OCI-LY7 (cell line): Measurements from ENCODE around the gene EIF4B. TPM values are rescaled to one million over a fixed set of nuclear protein-coding genes. Genes with fewer than 3 reads are reported as not detected.
A peak's percentile ranks its signal among the peaks of the same experiment; 100 is the strongest.

ENCODE experiments used
- BruUV-seq: library from RNA; stranded (reverse); fragments of 400-500 nt; replicated peaks from 2 replicates; lab custom pipeline; 2021; lab: Mats Ljungman, UMichigan
- CTCF ChIA-PET: fragments of 300-600 bp; sonication (Branson Sonifier 250); formaldehyde crosslinking; loops from one replicate; lab custom pipeline; 2022; ENCODE audit warnings: antibody characterized with exemption; ENCODE audit not compliant: unreplicated experiment; lab: Charles Lee
- POLR2A ChIA-PET: fragments of 300-600 bp; sonication (Branson Sonifier 250); formaldehyde crosslinking; loops from one replicate; lab custom pipeline; 2022; ENCODE audit warnings: antibody characterized with exemption; lab: Charles Lee
- DNase-seq: peaks from one replicate; pipeline ENCODE4 v3.0.0-alpha.2; 2015; ENCODE audit warnings: low spot score
- H2AFZ ChIP-seq: fragments of 200-600 bp; sonication (generic), shearing (Covaris generic); 2 replicates; pipeline ENCODE4 v1.6.1; 2014; ENCODE audit warnings: mild to moderate bottlenecking, antibody characterized with exemption, low read length, moderate library complexity
- H3K27ac ChIP-seq: fragments of 200-600 bp; sonication (generic); 2 replicates; pipeline ENCODE4 v1.5.1; 2014; ENCODE audit warnings: mixed run types, low read depth, mild to moderate bottlenecking, moderate library complexity, low read length, inconsistent platforms; ENCODE audit not compliant: poor library complexity, severe bottlenecking
- H3K36me3 ChIP-seq: fragments of 200-600 bp; sonication (generic); 2 replicates; pipeline ENCODE4 v1.6.1; 2014; ENCODE audit warnings: mild to moderate bottlenecking, antibody characterized with exemption, low read length, moderate library complexity, mixed read lengths; ENCODE audit not compliant: insufficient read depth
- H3K4me1 ChIP-seq: fragments of 200-600 bp; sonication (generic); 2 replicates; pipeline ENCODE4 v1.5.1; 2014; ENCODE audit warnings: mild to moderate bottlenecking, low read length; ENCODE audit not compliant: insufficient read depth, poor library complexity, severe bottlenecking
- H3K4me2 ChIP-seq: fragments of 200-600 bp; sonication (generic); 2 replicates; pipeline ENCODE4 v1.6.1; 2014; ENCODE audit warnings: mild to moderate bottlenecking, low read length
- H3K4me3 ChIP-seq: fragments of 200-600 bp; sonication (generic); 2 replicates; pipeline ENCODE4 v1.5.1; 2014; ENCODE audit warnings: mild to moderate bottlenecking, low read depth, low read length; ENCODE audit not compliant: poor library complexity, severe bottlenecking
- H3K79me2 ChIP-seq: fragments of 200-600 bp; sonication (generic); 2 replicates; pipeline ENCODE4 v1.6.1; 2016; ENCODE audit warnings: low read depth, mild to moderate bottlenecking, low read length, moderate library complexity, mixed read lengths; ENCODE audit not compliant: insufficient read depth
- H3K9me2 ChIP-seq: fragments of 200-600 bp; sonication (generic); 2 replicates; pipeline ENCODE4 v1.6.1; 2016; ENCODE audit warnings: mild to moderate bottlenecking, low read length, mixed read lengths; ENCODE audit not compliant: insufficient read depth
- H3K9me3 ChIP-seq: fragments of 200-600 bp; sonication (generic); 2 replicates; pipeline ENCODE4 v1.6.1; 2014; ENCODE audit warnings: mild to moderate bottlenecking, mixed run types, low read length, mixed read lengths
- H4K20me1 ChIP-seq: fragments of 200-600 bp; sonication (generic); 2 replicates; pipeline ENCODE4 v1.6.1; 2014; ENCODE audit warnings: mild to moderate bottlenecking, antibody characterized with exemption, low read length, moderate library complexity, mixed read lengths; ENCODE audit not compliant: insufficient read depth
- CTCF ChIP-seq: fragments of 200-600 bp; sonication (generic); conservative IDR thresholded peaks from 2 replicates; pipeline ENCODE4 v1.5.1; 2014; ENCODE audit warnings: mild to moderate bottlenecking, antibody characterized with exemption, low read length, moderate library complexity, mixed read lengths
- EZH2phosphoT487 ChIP-seq: fragments of 200-600 bp; sonication (generic); IDR thresholded peaks from 2 replicates; pipeline ENCODE4 v1.6.1; 2018; ENCODE audit warnings: low read depth, borderline replicate concordance, mild to moderate bottlenecking, mixed run types, antibody characterized with exemption, low read length, moderate library complexity, mixed read lengths
- intact Hi-C: fragments of 100-400 bp; cut with micrococcal nuclease; formaldehyde crosslinking; loops from one replicate; pipeline ENCODE4 v1.10.0; 2022; ENCODE audit not compliant: unreplicated experiment
- total RNA-seq, 2 experiments: library from RNA; depleted of rRNA in 1 of 2; stranded (reverse); fragments of >200 nt in 1 of 2; shearing (Covaris generic) in 1 of 2; gene quantifications; 2 replicates each; pipeline ENCODE4 v1.2.3, GENCODE V29; 2014 to 2022

The EIF4B gene
- total RNA-seq, 2 experiments from 2014 or later: 645 to 745 TPM

- Histone ChIP-seq H3K9me3 (no peaks in the 10 kb centered on the region), H3K27ac (no peak overlapping the region), H3K4me1 (no peaks in the 10 kb centered on the region), H3K79me2 (no peaks in the 10 kb centered on the region), H3K36me3 (no peaks in the 10 kb centered on the region), H3K9me2 (no peaks in the 10 kb centered on the region), H3K4me2 (no peak overlapping the region), H3K4me3 (no peak overlapping the region), H2AFZ (no peak overlapping the region), H4K20me1 (no peaks in the 10 kb centered on the region)
- BruUV-seq: no TSS peak
- intact Hi-C loops: no loop called here
- no peak for DNase-seq
- ChIA-PET CTCF (interaction anchor here (1.3 to 3.3 kb wide), 2 partner anchors 95 to 102 kb away, joined by 4 to 28 read pairs; no protein-coding TSS in a partner anchor), POLR2A (interaction anchor here (0.9 kb wide), 2 partner anchors 94 to 102 kb away, joined by 4 to 5 read pairs; no protein-coding TSS in a partner anchor)
- TF ChIP-seq EZH2phosphoT487: no peak
- no peak for TF ChIP-seq CTCF
These were observed 26.1 kb upstream of the EIF4B start for GRCh38 chr12:52980096-52980649.

- peak; percentile 88 for DNase-seq
- ChIA-PET CTCF (interaction anchor here (1.3 to 3.3 kb wide), 2 partner anchors 95 to 103 kb away, joined by 4 to 28 read pairs; no protein-coding TSS in a partner anchor), POLR2A (interaction anchor here (0.9 kb wide), 1 partner anchor 95 kb away, joined by 5 read pairs; no protein-coding TSS in a partner anchor)
- Histone ChIP-seq H4K20me1 (no peaks in the 10 kb centered on the region), H3K9me2 (no peaks in the 10 kb centered on the region), H3K9me3 (no peaks in the 10 kb centered on the region), H3K79me2 (no peaks in the 10 kb centered on the region), H2AFZ (no peak overlapping the region), H3K4me3 (no peak overlapping the region), H3K36me3 (no peaks in the 10 kb centered on the region), H3K4me1 (no peaks in the 10 kb centered on the region), H3K4me2 (no peak overlapping the region), H3K27ac (no peak overlapping the region)
- no TSS peak for BruUV-seq
- intact Hi-C loops: loop anchor here (1.0 kb wide), 1 partner anchor 97 kb away; no protein-coding TSS in a partner anchor
- TF ChIP-seq EZH2phosphoT487 (no peak), CTCF (peak; percentile 100)
These were observed 25.4 kb upstream of the EIF4B start for GRCh38 chr12:52980650-52981423.
